A549 (cell line): ENCODE measurements around the gene TTYH3. TPM values are rescaled to one million over a fixed set of nuclear protein-coding genes. Genes with fewer than 3 reads are reported as not detected.

Experiments used
- ATAC-seq, 2 experiments: fragments of 200-7000 bp in 1 of 2; fragments of >200 bp in 1 of 2; cut with Nextera tagmentation in 1 of 2; cut with Tn5 transposase in 1 of 2; 3 replicates each; pipeline versions ENCODE4 v1.8.0 to v1.9.1; 2018 to 2020; ENCODE audit warnings: mild to moderate bottlenecking in 1 of 2, moderate library complexity in 1 of 2
- CTCF ChIA-PET: fragments of 300-600 bp; sonication (Branson Sonifier 250); formaldehyde crosslinking; extraction: SDS; loops from one replicate; lab custom pipeline; 2021; ENCODE audit warnings: antibody characterized with exemption, inconsistent platforms; lab: Yijun Ruan, JAX
- POLR2A ChIA-PET: fragments of 350-600 bp; formaldehyde crosslinking; extraction: SDS; loops from one replicate; lab custom pipeline; 2021; ENCODE audit warnings: antibody characterized with exemption, inconsistent platforms; lab: Yijun Ruan, JAX
- DNase-seq, 2 experiments: peaks; one replicate each; pipeline versions ENCODE4 v3.0.0 to v3.0.0-alpha.2; 2011 to 2016; ENCODE audit warnings: low read depth in 1 of 2, low spot score in 1 of 2
- FAIRE-seq: peaks from 2 replicates; lab custom pipeline; 2011; peaks lifted over from hg19 to GRCh38; lab: Jason Lieb, UNC
- H3K27ac ChIP-seq, 2 experiments: fragments of >200 bp; sonication (Bioruptor Twin); formaldehyde crosslinking; 3 replicates each; pipeline ENCODE4 v1.5.1; 2016 to 2017
- H3K4me1 ChIP-seq: fragments of >200 bp; sonication (Bioruptor Twin); formaldehyde crosslinking; 3 replicates; pipeline ENCODE4 v1.6.1; 2016
- H3K4me2 ChIP-seq: fragments of >200 bp; sonication (Bioruptor Twin); formaldehyde crosslinking; 3 replicates; pipeline ENCODE4 v1.6.1; 2016
- H3K4me3 ChIP-seq: fragments of >200 bp; sonication (Bioruptor Twin); formaldehyde crosslinking; 3 replicates; pipeline ENCODE4 v1.5.1; 2016
- H3K9me3 ChIP-seq: fragments of >200 bp; sonication (Bioruptor Twin); formaldehyde crosslinking; 3 replicates; pipeline ENCODE4 v1.6.1; 2016
- BHLHE40 ChIP-seq: IDR thresholded peaks from 2 replicates; pipeline ENCODE4 v1.6.1; 2012; ENCODE audit warnings: low read depth, low read length, inconsistent platforms
- CHD2 ChIP-seq: fragments of 150-350 bp; IDR thresholded peaks from 2 replicates; pipeline ENCODE4 v1.6.1; 2014; ENCODE audit warnings: low read length; ENCODE audit not compliant: partially characterized antibody
- EP300 ChIP-seq, 2 experiments: fragments of >200 bp; sonication (Bioruptor Twin); formaldehyde crosslinking; IDR thresholded peaks; 2 replicates in 1 of 2; 3 replicates in 1 of 2; pipeline ENCODE4 v1.6.1; 2016 to 2017
- FOSB ChIP-seq: fragments of 250-450 bp; sonication (Bioruptor Pico); IDR thresholded peaks from 2 replicates; pipeline ENCODE4 v1.5.0; 2020; ENCODE audit warnings: mild to moderate bottlenecking, moderate library complexity
- FOSL2 ChIP-seq, 2 experiments: fragments of 450-650 bp in 1 of 2; fragments of >200 bp in 1 of 2; sonication (Bioruptor Twin) in 1 of 2; formaldehyde crosslinking; IDR thresholded peaks; 2 replicates each; pipeline versions ENCODE4 v1.5.0 to v1.6.1; 2016 to 2020; ENCODE audit warnings: mild to moderate bottlenecking in 1 of 2, moderate library complexity in 1 of 2
- HEYL ChIP-seq: fragments of 250-450 bp; sonication (Bioruptor Pico); IDR thresholded peaks from 2 replicates; pipeline ENCODE4 v1.8.0; 2021; ENCODE audit warnings: mild to moderate bottlenecking, moderate library complexity
- HMGXB4 ChIP-seq: fragments of 250-450 bp; sonication (Bioruptor Pico); IDR thresholded peaks from 2 replicates; pipeline ENCODE4 v1.5.0; 2021; ENCODE audit warnings: mild to moderate bottlenecking, moderate library complexity, borderline replicate concordance
- HOXB13 ChIP-seq: fragments of 250-450 bp; sonication (Bioruptor Pico); IDR thresholded peaks from 2 replicates; pipeline ENCODE4 v1.5.0; 2020; ENCODE audit warnings: low read depth, mild to moderate bottlenecking, moderate library complexity
- JUN ChIP-seq, 2 experiments: fragments of >200 bp; sonication (Bioruptor Twin); formaldehyde crosslinking; IDR thresholded peaks; 2 replicates in 1 of 2; 3 replicates in 1 of 2; pipeline ENCODE4 v1.6.1; 2016 to 2017
- JUNB ChIP-seq: fragments of >200 bp; sonication (Bioruptor Twin); formaldehyde crosslinking; IDR thresholded peaks from 2 replicates; pipeline ENCODE4 v1.6.1; 2016
- KDM1A ChIP-seq: fragments of 200-600 bp; sonication (generic); IDR thresholded peaks from 2 replicates; pipeline ENCODE4 v1.6.1; 2016; ENCODE audit warnings: low read depth, mild to moderate bottlenecking
- KDM5A ChIP-seq: fragments of 200-600 bp; sonication (generic); IDR thresholded peaks from 2 replicates; pipeline ENCODE4 v1.6.1; 2016; ENCODE audit warnings: antibody characterized with exemption, mild to moderate bottlenecking
- MAFK ChIP-seq: fragments of 450-650 bp; IDR thresholded peaks from 2 replicates; pipeline ENCODE4 v1.6.1; 2014; ENCODE audit not compliant: partially characterized antibody
- MAX ChIP-seq: IDR thresholded peaks from 2 replicates; pipeline ENCODE4 v1.6.1; 2012
- PHF8 ChIP-seq: fragments of 200-600 bp; sonication (generic); IDR thresholded peaks from 2 replicates; pipeline ENCODE4 v1.6.1; 2016; ENCODE audit warnings: low read depth, mild to moderate bottlenecking, antibody characterized with exemption, moderate library complexity, borderline replicate concordance
- POLR2A ChIP-seq: IDR thresholded peaks from 2 replicates; pipeline ENCODE4 v1.6.1; 2012; ENCODE audit warnings: mild to moderate bottlenecking, low read length
- POLR2AphosphoS2 ChIP-seq: conservative IDR thresholded peaks from 2 replicates; pipeline ENCODE4 v1.6.1; 2012; ENCODE audit warnings: low read length, improper control_type of control experiment, inconsistent platforms
- RAD21 ChIP-seq, 2 experiments: fragments of >200 bp in 1 of 2; sonication (Bioruptor Twin) in 1 of 2; formaldehyde crosslinking in 1 of 2; IDR thresholded peaks in 1 of 2; conservative IDR thresholded peaks in 1 of 2; 2 replicates in 1 of 2; 3 replicates in 1 of 2; pipeline ENCODE4 v1.6.1; 2012 to 2018; ENCODE audit warnings: inconsistent platforms in 1 of 2
- RNF2 ChIP-seq: fragments of 200-600 bp; sonication (generic); IDR thresholded peaks from 2 replicates; pipeline ENCODE4 v1.6.1; 2016; ENCODE audit warnings: low read depth, mild to moderate bottlenecking, antibody characterized with exemption, moderate library complexity, borderline replicate concordance
- SREBF2 ChIP-seq: fragments of 450-650 bp; IDR thresholded peaks from 2 replicates; pipeline ENCODE4 v1.6.1; 2014; ENCODE audit warnings: mild to moderate bottlenecking, moderate library complexity
- TFCP2L1 ChIP-seq: fragments of 250-450 bp; sonication (Bioruptor Pico); IDR thresholded peaks from 2 replicates; pipeline ENCODE4 v1.5.0; 2021; ENCODE audit warnings: mild to moderate bottlenecking
- ZC3H11A ChIP-seq: fragments of 450-650 bp; IDR thresholded peaks from 2 replicates; pipeline ENCODE4 v1.6.1; 2014; ENCODE audit warnings: antibody characterized with exemption, mild to moderate bottlenecking
- ZNF302 ChIP-seq: fragments of 250-450 bp; sonication (Bioruptor Pico); IDR thresholded peaks from 2 replicates; pipeline ENCODE4 v1.9.0; 2021; ENCODE audit warnings: inconsistent platforms, mild to moderate bottlenecking, moderate library complexity
- WGBS: methylation state at CpG from one replicate; pipeline ENCODE4 v1.1.6; 2017; ENCODE audit errors: missing lambda C conversion rate; 5-methylcytosine and 5-hydroxymethylcytosine counted together
- polyA plus RNA-seq, 4 experiments: library from polyadenylated mRNA; depleted of rRNA in 3 of 4; stranded (reverse); fragments of >200 nt; fragmentation: RNase III in 1 of 4; extraction: RNeasy Plus Mini Kit Qiagen cat#74134 plus additional on column Dnase treatment in 1 of 4; gene quantifications; 2 replicates in 3 of 4; 3 replicates in 1 of 4; pipeline ENCODE4 v1.2.3, GENCODE V29; 2011 to 2017
- TF ChIP-seq, protein P1 (sequence below): IDR thresholded peaks from 2 replicates; pipeline ENCODE4 v1.6.1; 2012; ENCODE audit warnings: low read depth, borderline replicate concordance

Gene TTYH3
- polyA plus RNA-seq, 2 of the 4 experiments (the other 2 are of a cell fraction), result 11.3 to 43.6 TPM

GRCh38 chr7:2621948-2622640, 9.7 kb upstream of the TTYH3 start (continued):
- no peak for TF ChIP-seq KDM5A
- no peak for TF ChIP-seq POLR2A
- no peak for TF ChIP-seq ZC3H11A
- no peak for TF ChIP-seq MAX
- no peak for TF ChIP-seq KDM1A
- TF ChIP-seq FOSL2 (IDR thresholded peaks at IDR 0.05), result no peak
- TF ChIP-seq FOSL2 (CRISPR knock-in tag; IDR thresholded peaks at IDR 0.05), result no peak

GRCh38 chr7:2622869-2623697, 8.7 kb upstream of the TTYH3 start:
- Histone ChIP-seq H3K27ac (peak overlapping the region in 1 of 2 experiments; percentile 60; a peak in 3 of 6 replicates), H3K4me1 (peaks cover 17% of the 10 kb centered on the region; the same call in 2 of the 3 replicates), H3K4me3 (no peak overlapping the region), H3K9me3 (no peaks in the 10 kb centered on the region), H3K4me2 (peak overlapping the region; percentile 33; the same call in 2 of the 3 replicates)
- FAIRE-seq (no peak), ATAC-seq (peak; percentile 9 to 61; a peak in 4 of 6 replicates), DNase-seq (no peak)
- ChIA-PET CTCF (interaction anchor here (0.5 to 1.9 kb wide), 4 partner anchors 21 to 1044 kb away, joined by 3 to 5 read pairs (median 4); partner anchors contain the start of gene GRIFIN), POLR2A (no interaction called here)
- WGBS, result 56% methylated on average over 12 of the region's 19 CpGs
- TF ChIP-seq FOSB (no peak), BHLHE40 (no peak), POLR2AphosphoS2 (no peak), RAD21 (conservative IDR thresholded peaks at IDR 0.05 in 1 of 2, IDR thresholded peaks at IDR 0.05 in 1 of 2) (no peak), ZC3H11A (no peak), RNF2 (no peak), HEYL (no peak)

DNA sequence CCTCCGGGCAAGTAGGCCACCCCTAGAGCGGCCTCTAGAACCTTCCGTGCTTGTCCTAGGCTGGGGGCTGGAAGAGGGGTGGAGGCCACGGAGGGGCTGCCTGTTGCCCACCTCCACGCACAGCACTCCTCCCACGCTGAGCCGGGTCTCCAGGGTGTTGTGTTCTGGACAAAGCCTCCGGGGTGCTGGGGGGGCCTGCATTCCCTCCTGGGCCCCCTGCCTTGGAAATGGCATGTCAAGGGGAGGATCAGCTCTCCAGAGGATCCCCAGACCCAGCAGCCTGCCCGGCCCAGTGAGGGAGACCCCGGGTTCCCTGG, 8.1 kb upstream of the TTYH3 start:
- CTCF ChIA-PET, result no interaction called here
- POLR2A ChIA-PET, result no interaction called here
- FAIRE-seq, result no peak

GRCh38 chr7:2624293-2624886, 7.4 kb upstream of the TTYH3 start:
- ChIA-PET CTCF (interaction anchor here (0.7 to 1.6 kb wide), 3 partner anchors 57 to 177 kb away, joined by 3 to 4 read pairs (median 3); no protein-coding TSS in a partner anchor), POLR2A (no interaction called here)
- peaks cover 18% of the 10 kb centered on the region; the same call in 2 of the 3 replicates for H3K4me1 ChIP-seq
- no peaks in the 10 kb centered on the region for H3K9me3 ChIP-seq
- H3K4me3 ChIP-seq, result no peak overlapping the region
- DNase-seq (no peak), FAIRE-seq (no peak), ATAC-seq (no peak)
- no peak overlapping the region for H3K27ac ChIP-seq
- 85% methylated on average over 14 of the region's 18 CpGs for WGBS
- H3K4me2 ChIP-seq, result no peak overlapping the region
- TF ChIP-seq FOSL2 (IDR thresholded peaks at IDR 0.05) (no peak), FOSL2 (CRISPR knock-in tag; IDR thresholded peaks at IDR 0.05) (no peak), JUNB (no peak), HMGXB4 (CRISPR knock-in tag) (no peak), POLR2AphosphoS2 (no peak), TFCP2L1 (CRISPR knock-in tag) (no peak), ZNF302 (CRISPR knock-in tag) (no peak), KDM1A (no peak), POLR2A (no peak), MAX (no peak), RAD21 (conservative IDR thresholded peaks at IDR 0.05 in 1 of 2, IDR thresholded peaks at IDR 0.05 in 1 of 2) (no peak), PHF8 (no peak), HOXB13 (CRISPR knock-in tag) (no peak), CHD2 (no peak), MAFK (no peak), EP300 (IDR thresholded peaks at IDR 0.05) (no peak)

More for the DNA sequence above, 8.1 kb upstream of the TTYH3 start:
- peak overlapping the region in 1 of 2 experiments; percentile 60; a peak in 3 of 6 replicates for H3K27ac ChIP-seq
- no peak for TF ChIP-seq FOSL2 (IDR thresholded peaks at IDR 0.05)
- TF ChIP-seq FOSL2 (CRISPR knock-in tag; IDR thresholded peaks at IDR 0.05), result no peak
- no peak for TF ChIP-seq ZC3H11A
- TF ChIP-seq, protein P1, sequence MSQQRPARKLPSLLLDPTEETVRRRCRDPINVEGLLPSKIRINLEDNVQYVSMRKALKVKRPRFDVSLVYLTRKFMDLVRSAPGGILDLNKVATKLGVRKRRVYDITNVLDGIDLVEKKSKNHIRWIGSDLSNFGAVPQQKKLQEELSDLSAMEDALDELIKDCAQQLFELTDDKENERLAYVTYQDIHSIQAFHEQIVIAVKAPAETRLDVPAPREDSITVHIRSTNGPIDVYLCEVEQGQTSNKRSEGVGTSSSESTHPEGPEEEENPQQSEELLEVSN, result no peak
- TF ChIP-seq SREBF2, result no peak
- no peak for TF ChIP-seq JUN (IDR thresholded peaks at IDR 0.05)
- no peak for TF ChIP-seq MAX
- TF ChIP-seq PHF8, result no peak
- H3K4me3 ChIP-seq, result no peak overlapping the region
- H3K4me1 ChIP-seq, result peaks cover 18% of the 10 kb centered on the region; the same call in 2 of the 3 replicates
- H3K4me2 ChIP-seq, result peak overlapping the region; percentile 33; the same call in 1 of the 3 replicates
- WGBS, result 93% methylated on average over 7 of the region's 10 CpGs
- ATAC-seq (no peak), DNase-seq (no peak)
- H3K9me3 ChIP-seq, result no peaks in the 10 kb centered on the region
